Measurements from ENCODE around the gene RFX7. TPM values are rescaled to one million over a fixed set of nuclear protein-coding genes. Genes with fewer than 3 reads are reported as not detected.

The RFX7 gene
- total RNA-seq, 1 experiment from 2014 or later = 43.4 TPM

GRCh38 chr15:56252386-56252785 lies 8.7 kb upstream of the RFX7 start:
- H3K9me3 Mint-ChIP-seq = no peaks in the 10 kb centered on the region
- no peak for TF ChIP-seq CTCF (conservative IDR thresholded peaks at IDR 0.05)
- H3K27ac ChIP-seq (ENCODE audit: insufficient read length, low read depth, low read length) = no peak overlapping the region
- no peaks in the 10 kb centered on the region for H3K27me3 ChIP-seq (ENCODE audit: insufficient read depth, low read length)
- H3K56ac ChIP-seq (ENCODE audit: insufficient read length, low read depth, low read length) = no peak overlapping the region
- H3K27ac Mint-ChIP-seq = no peak overlapping the region
- no peak overlapping the region for H4K8ac ChIP-seq (replicated peaks; ENCODE audit: insufficient read length, low read depth, low read length)
- no peak overlapping the region for H4K91ac ChIP-seq (ENCODE audit: insufficient read length, low read depth, low read length)
- no peak overlapping the region for H3K9ac ChIP-seq (ENCODE audit: extremely low read depth, insufficient read length, low read length)
- no peaks in the 10 kb centered on the region for H4K20me1 ChIP-seq (ENCODE audit: control insufficient read depth, insufficient read depth, insufficient read length)
- no peak overlapping the region for H4K5ac ChIP-seq (ENCODE audit: insufficient read length, low read depth, low read length)
- H3K4me2 ChIP-seq (ENCODE audit: insufficient read depth, insufficient read length, low read length) = no peak overlapping the region
- H3K36me3 Mint-ChIP-seq (ENCODE audit: insufficient read depth in 1 of 3, low read depth in 3 of 3) = no peaks in the 10 kb centered on the region
- no peak overlapping the region for H3K18ac ChIP-seq (ENCODE audit: insufficient read length, low read depth, low read length)
- no peak overlapping the region for H3K14ac ChIP-seq (ENCODE audit: insufficient read depth, low read length)
- H3K27me3 Mint-ChIP-seq (ENCODE audit: low read depth) = no peaks in the 10 kb centered on the region
- no peak overlapping the region for H3T11ph ChIP-seq (ENCODE audit: low read length)
- H3K23me2 ChIP-seq (ENCODE audit: insufficient read length, low read depth, low read length, poor library complexity, severe bottlenecking) = no peaks in the 10 kb centered on the region
- H3K4me3 Mint-ChIP-seq = no peak overlapping the region
- H3K4me1 ChIP-seq (ENCODE audit: insufficient read depth, low read length) = no peaks in the 10 kb centered on the region
- no peak overlapping the region for H2BK12ac ChIP-seq (ENCODE audit: insufficient read length, low read depth, low read length)
- no peaks in the 10 kb centered on the region for H3K9me3 ChIP-seq (ENCODE audit: control insufficient read depth, low read depth, low read length)
- no peaks in the 10 kb centered on the region for H3K79me2 ChIP-seq (ENCODE audit: insufficient read depth, low read length)
- H2BK120ac ChIP-seq (ENCODE audit: low read depth, low read length, poor library complexity, severe bottlenecking) = no peak overlapping the region
- DNase-seq = no peak
- no peak overlapping the region for H2BK15ac ChIP-seq (ENCODE audit: low read depth, low read length)
- no CpG with 5 or more reads among the region's 2 CpGs for WGBS (ENCODE audit: extremely low coverage, insufficient read length, low lambda C conversion rate)
- H2AFZ ChIP-seq (ENCODE audit: low read length) = no peak overlapping the region
- no peak overlapping the region for H2AK5ac ChIP-seq (ENCODE audit: insufficient read length, low read length)
- H3K4me1 Mint-ChIP-seq = peaks cover 14 to 32% of the 10 kb centered on the region in 2 experiments
- H3K79me1 ChIP-seq (ENCODE audit: insufficient read depth, low read depth, low read length, poor library complexity, severe bottlenecking) = no peaks in the 10 kb centered on the region
- H3K23ac ChIP-seq (ENCODE audit: insufficient read length, low read depth, low read length) = no peak overlapping the region
- no peak overlapping the region for H2BK20ac ChIP-seq (ENCODE audit: low read depth, low read length, poor library complexity, severe bottlenecking)
- H2BK5ac ChIP-seq (ENCODE audit: insufficient read length, low read length) = no peak overlapping the region
- no peak overlapping the region for H3K4ac ChIP-seq (ENCODE audit: low read depth, low read length)

Measured in H9 (cell line).